GM18909 (cell line): ENCODE data around the gene TEX19.
"Not testable (repeated sequence)": the region's sequence is repeated elsewhere in the genome, so short reads cannot be mapped to it uniquely, and the experiment has no call there.

ENCODE experiments used
- ATAC-seq: cut with Tn5 transposase; IDR thresholded peaks from one replicate; pipeline ENCODE4 v1.9.1; 2021; ENCODE audit warnings: mild to moderate bottlenecking; ENCODE audit not compliant: unreplicated experiment, poor library complexity

TEX19 gene

DNA sequence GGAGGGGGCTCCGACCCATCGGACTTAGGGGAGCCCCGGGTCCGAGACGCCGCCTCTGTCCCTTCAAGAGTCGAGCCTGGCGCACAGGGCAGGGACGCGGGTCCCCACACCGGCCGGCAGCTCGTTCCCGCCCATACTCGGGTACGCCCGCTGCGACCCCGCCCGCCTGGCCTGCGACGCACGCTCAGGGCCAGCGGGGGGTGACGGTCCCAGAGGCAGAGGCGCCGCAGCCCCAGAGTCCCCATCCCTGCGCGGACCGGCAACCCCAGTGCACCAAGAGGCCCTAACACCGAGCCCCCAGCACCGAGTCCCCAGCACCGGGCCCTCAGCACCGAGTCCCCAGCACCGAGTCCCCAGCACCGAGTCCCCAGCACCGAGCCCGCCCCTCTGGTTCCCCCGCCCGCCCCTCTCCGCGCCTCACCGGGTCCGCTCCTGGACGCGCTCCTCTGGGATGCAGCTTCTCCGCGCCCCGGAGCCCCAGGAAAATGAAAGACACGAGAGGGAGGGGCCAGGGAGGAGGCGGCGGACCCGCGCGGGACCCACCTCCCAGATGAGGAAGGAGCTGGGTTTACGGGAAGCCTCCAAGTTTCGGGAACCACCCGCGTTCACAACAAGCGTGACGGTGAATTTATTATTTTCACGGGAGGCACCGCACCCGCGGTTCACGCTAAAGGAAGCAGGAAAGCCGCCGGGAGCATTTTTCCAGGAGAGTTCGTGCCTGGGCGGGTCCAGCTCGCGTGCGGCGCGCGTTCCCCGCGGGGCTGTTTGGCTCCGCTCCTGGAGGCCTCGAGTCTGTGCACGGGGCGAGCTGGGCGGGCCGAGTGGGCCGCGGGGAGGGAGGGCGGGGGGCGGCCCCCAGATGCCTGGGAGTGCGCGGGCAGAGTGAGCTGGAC is 25.5 kb upstream of the TEX19 start, which contains the start of gene SECTM1:
SECTM1 (minus strand) TSS at position 488 of the 893 bp plus-strand sequence. CDS start 6,526 bp downstream, outside the sequence.
- ATAC-seq, result no peak

DNA sequence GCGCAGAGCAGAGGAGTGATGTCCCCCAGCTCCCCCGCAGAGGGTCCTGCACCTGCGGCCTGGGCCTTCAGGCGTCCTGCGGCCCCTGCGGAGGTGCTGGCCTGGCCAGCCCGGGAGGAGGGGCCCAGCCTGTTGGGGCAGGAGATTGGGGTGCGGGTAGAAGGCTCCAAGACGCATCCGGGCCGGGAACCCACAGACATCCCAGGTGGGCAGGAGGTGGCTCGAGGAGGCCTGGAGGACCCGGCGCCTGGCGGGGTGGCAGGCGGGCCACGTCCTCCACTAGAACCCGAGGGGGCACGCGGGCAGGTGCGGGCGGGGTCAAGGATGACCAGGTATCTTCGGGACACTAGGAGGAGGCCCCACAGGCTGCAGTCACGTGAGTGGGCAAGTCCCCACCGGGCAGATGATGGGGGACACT is 24.8 kb upstream of the TEX19 start:
- ATAC-seq, result no peak

DNA sequence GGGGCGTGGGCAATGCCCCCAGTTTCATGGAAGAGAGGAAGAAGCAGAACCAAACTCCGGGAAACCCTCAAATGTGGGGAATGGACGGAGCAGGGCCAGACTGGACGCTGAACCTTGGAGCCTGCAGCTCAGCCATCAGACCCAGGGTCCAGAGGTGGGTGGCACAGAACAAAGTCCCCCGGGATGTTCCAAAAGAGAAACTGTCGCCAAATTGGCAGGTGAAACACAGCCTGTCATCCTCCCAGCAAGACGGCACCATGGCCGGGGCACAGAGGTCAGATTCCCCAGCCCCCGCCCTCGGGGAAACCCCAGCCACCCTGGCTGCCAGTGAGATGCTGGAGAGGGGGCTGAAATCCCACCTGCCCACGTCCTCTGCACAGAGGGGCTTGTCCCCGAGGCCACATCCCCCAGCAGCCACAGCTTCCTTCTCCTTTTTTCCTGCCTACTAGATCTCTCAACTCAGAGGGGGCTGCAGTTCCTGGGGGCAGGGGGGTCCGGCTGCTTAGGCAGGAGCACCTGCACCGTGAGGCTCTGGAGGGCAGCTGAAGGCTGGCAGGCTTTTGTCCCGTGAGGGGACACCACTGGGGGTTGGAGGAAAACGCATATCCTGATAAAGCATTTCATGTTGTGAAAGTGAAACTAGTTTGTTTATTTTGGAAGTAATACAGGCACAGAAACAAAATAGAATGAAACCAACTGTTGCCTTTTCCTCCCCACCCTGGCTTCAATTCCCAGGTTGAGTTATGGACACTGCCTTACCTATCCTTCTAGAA is 24.2 kb upstream of the TEX19 start:
- no peak for ATAC-seq

DNA sequence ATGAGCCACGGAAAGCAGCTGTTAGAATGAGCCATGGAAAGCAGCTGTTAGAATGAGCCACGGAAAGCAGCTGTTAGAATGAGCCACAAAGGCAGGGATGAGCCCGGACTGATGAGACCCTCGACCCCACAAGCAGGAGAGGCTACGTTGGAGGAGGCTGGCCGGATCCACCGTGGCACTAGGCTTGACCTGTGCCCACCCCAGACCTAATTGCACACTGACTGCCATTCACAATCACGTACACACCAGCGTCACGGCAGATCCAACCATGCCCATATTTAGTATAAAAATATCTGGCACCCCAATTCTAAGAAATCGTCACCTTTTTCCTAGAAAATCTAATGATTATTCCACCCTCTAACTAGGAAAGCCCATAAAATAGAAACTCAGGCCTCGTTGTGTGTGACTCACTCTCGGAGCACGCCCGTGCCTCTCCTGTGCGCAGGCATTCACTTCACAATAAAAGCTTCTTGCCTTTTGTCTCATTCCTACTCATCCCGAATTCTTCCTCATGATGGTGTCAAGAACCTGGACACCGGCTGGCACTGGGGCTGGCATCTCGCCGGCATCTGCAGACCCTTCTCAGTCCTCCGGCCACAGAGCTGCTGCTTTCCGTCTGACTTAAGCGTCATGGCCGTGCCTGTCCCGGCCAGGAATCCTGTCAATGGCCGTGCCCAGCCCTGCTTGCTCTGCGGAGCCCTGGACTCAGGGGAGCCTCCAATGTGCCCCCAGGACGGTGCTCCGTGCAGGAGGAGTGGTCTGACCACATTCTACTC is 20.0 kb upstream of the TEX19 start:
- no peak for ATAC-seq

DNA sequence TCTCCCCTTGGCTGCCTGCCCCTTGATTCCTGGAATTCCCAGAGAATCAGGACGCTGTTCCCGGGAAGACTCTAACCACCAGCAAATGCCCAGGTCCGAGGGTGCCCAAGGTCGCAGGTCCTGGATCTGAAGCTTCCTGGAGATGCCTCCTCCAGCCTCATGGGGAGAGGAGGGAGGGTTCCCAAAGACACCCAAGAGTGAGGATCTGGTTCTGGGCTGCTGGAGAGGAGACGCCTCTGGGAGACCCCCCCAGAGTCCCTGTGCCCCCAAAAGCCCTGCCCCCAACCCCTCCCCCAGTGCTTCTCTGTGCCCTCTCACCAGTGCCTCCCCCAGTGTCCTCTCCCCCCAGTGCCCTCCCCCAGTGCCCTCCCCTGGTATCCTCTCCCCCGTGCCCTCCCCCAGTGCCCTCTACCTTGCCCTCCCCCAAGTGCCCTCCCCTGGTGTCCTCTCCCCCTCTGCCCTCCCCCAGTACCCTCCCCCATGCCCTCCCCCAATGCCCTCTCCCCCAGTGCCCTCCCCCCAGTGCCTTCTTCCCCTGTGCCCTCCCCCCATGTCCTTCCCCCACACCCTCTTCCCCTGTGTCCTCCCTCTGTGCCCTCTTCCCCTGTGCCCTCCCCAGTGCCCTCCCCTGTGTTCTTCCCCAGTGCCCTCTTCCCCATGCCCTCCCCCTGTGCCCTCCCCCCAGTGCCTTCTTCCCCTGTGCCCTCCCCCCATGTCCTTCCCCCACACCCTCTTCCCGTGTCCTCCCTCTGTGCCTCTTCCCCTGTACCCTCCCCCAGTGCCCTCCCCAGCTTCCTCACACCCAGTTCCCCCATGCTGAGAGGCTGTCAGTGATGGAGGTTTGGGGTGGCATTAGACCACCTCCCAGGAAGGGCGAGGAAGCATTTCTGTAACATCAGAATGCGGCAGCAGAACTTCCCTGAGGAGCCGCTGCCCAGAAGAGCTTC is 19.1 kb upstream of the TEX19 start:
- no peak for ATAC-seq

DNA sequence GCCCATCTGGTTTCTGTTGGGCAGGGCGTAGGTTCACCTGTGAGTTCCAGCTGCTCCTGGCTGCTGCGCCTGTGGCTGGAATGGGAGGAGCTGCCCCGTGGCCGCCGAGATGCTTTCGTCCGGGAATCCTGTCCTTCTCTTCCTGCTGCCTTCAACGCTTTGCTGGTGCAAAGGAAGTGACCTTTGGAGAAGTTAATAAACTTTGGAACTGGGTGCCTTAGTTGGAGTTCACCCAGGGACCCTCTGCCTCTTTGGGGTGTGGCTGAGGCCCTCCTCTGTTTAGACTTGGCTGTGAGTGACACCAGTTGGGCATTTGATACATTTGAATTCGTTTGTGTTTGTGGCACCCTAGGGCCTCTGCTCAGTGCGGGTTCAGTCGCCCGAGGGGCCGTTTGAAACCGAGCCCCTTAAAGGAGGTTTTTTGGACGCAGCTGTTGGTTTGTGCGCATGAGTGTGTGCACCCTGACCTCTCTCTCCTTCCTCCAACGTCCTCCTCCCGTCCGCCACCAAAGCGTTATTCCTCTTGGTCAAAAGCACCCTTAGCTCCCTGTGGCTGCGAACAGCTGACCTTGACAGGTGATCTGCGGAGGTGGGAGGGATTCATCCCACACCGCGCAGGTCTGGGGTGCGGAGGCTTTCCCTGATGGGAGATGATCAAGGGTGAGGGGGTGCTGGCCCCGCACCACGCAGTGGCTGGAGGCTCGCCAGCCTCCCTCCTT is 16.5 kb upstream of the TEX19 start:
- no peak for ATAC-seq

DNA sequence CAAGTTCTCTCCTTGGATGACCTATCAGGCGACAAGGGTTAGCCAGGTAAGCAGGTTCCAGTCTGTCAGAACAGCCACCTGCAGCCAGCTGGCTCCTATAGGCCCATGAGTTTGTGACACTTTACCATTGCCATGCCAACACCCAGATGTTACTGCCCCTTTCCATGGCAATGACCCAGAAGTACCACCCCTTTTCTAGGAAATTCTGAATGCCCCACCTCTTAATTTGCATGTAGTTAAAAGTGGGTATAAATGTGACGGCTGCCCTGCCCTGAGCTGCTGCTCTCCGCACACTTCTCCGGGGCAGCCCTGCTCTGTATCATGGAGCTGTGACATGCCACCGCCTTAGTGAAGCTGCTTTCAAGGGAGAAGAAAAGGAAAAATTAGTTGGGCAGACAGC is 15.5 kb upstream of the TEX19 start:
- ATAC-seq, result no peak

DNA sequence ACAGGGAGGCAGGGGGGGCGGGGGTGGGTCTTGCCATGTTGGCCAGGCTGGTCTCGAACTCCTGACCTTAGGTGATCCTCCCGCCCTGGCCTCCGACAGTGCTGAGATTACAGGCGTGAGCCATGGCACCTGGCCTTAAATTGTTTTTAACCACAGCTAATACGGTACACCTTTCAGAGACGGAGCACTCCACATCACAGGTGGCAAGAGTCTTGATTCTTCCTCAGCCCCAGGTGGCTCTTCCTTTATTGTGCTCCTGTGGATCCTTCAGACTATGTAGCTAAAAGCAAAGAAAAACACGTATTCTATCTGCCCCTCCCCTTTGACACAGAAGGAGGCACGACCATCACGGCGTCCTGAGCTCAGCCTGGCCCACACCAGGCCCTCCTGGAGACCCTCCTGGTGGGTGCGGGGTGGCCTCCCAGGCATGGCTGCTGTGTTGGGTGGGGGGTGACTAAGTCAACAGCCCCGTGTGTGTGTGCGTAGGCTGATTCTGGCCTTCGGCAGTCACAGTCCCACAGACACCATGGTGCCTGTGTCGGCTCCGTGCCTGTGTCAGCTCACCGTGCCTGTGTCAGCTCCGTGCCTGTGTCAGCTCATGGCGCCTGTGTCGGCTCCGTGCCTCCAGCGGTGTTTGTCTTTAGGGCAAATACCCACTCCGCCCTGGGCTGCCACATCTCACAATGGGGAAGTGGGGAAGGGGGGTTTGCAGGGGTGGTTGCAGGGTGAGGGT is 14.7 kb upstream of the TEX19 start:
- no peak for ATAC-seq

DNA sequence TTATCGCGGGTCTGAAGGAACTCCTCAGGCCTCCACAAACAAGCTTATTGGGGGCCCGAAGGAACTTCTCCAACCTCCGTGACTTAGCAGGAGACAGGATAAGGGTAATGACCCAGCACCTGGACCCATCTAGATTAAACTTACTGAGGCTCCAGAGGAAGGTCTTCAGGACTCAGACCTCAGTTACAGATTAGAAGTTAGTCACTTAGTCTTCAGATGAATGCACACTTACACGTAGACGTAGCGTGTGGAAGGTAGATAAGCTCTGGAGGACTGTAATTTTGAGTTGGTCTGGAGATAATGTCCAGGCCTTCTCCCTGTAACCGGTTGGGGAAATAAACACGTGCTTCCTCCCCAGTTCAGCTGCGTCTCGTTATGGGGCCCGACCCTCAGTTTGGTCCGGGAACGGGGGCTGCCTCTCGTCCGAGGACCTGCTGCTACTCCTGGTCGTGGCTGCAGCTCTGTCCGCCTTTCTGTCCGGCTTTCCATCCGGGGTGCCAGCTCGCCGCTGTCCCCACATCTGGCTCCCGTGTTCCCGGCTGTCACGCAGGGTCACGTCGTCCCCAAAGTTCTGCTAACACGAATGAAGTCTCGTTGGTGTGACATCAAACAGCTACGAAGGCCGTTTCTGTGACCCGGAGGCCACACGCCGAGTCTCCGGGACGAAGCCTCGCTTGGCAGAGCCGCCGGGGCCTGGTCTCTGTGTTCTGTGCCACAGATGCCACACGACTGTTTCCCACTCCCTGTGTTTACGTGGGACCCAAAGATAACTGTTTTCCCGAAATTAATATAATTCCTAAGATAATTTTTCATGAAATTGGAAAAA is 13.7 kb upstream of the TEX19 start:
- no peak for ATAC-seq

DNA sequence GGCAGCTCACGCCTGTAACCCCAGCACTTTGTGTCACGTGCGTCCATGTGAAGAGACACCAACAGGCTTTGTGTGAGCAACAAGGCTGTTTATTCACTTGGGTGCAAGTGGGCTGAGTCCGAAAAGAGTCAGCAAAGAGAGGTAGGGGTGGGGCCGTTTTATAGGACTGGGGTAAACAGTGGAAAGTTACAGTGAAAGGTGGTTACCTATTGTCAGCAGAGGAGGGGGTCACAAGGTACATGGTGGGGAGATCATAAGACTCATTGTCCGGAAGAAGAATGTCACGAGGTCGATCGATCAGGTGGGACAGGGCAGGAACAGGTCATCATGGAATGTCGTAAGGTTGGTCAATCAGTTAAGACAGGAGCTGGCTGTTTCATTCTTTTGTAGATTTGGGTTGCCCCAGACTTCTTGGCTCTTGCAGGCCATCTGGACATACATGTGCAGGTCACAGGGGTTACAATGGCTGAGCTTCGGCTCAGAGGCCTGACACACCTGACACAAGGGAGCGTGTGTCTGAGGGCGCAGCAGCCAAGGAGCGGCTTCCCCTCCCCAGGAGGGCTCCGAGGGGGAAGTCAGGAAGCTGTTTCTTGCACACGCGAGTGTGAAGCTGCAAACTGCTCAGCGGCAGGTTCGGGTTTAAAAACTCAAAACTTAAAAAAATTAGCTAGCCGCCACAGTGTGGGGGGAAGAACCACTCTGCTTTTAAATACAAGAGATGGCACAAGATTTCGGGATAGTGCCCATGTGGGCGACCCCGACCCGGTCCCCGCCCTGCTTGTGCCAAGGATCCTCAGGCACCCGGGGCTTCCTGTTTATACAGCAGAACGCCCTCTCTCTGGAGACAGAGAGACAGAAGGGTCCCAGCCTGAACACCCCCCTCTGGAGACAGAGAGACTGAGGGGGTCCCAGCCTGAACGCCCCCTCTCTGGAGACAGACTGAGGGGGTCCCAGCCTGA is 12.4 kb upstream of the TEX19 start:
- ATAC-seq, result no peak

DNA sequence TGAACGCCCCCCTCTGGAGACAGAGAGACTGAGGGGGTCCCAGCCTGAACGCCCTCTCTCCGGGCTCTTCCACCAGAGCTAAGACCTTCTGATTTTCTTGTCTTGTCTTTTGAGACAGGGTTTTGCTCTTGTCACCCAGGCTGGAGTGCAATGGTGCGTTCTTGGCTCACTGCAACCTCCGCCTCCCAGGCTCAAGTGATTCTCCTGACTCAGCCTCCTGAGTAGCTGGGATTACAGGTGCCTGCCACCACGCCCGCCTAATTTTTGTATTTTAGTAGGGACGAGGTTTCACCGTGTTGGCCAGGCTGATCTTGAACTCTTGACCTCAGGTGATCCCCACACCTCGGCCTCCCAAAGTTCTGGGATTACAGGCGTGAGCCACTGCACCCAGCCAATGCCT is 11.1 kb upstream of the TEX19 start:
- ATAC-seq, result not testable (repeated sequence)

DNA sequence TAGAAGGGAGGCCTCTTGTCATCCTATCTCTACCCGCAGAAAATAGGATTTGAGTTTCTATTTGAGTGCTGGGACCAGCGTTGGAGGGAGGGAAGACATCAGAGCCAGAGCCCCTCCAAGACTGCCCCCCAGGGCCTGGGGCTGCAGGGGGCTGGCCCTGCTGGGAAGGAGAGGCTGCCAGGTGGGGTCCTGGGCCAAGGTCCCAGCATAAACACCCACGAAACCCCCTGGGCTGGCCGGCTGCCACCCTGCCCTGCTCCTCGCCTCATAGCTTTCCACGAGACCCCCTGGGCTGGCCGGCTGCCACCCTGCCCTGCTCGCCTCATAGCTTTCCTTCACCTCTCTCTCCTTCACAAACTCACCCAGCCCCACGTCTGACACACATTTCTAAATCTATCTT is 10.6 kb upstream of the TEX19 start:
- no peak for ATAC-seq

DNA sequence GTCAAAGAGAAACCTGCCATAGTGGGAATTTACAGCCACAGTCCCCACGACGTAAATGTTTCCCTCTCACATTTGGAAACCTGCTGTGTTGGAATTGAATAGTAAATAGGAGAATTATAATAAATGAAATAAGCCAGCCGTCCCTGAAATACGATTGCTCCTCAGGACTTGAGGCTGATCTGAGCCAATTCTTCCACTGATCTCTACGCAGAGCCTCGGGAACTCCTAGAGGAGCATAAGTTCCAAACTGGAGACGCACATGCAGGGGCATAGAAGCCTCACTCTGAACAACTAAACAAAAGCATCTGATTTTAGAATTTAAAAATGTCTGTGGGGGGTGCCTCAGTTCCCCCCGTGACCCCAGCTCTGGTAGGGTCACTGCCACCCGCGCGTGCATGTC is 10.2 kb upstream of the TEX19 start:
- no peak for ATAC-seq

DNA sequence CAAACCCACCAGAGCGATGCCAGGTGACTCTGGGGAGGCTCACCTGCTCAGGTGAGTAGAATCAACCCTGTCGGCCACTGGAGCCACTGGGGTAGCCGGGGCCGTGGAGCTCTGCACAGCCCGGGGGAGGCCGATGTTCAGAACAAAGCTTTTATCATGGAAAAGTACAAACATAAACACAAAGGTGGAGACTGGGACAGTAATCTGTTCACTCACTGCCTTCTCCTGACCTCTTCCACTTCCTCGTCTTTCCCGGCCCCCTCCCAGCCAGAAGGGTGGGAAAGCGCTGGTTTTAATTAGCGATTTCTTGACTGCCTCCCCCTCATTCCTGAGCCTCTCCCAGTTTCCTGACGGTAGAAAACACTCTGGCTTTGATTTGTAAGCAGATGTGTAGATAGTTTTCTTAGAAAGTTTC is 9.8 kb upstream of the TEX19 start:
- ATAC-seq, result no peak

DNA sequence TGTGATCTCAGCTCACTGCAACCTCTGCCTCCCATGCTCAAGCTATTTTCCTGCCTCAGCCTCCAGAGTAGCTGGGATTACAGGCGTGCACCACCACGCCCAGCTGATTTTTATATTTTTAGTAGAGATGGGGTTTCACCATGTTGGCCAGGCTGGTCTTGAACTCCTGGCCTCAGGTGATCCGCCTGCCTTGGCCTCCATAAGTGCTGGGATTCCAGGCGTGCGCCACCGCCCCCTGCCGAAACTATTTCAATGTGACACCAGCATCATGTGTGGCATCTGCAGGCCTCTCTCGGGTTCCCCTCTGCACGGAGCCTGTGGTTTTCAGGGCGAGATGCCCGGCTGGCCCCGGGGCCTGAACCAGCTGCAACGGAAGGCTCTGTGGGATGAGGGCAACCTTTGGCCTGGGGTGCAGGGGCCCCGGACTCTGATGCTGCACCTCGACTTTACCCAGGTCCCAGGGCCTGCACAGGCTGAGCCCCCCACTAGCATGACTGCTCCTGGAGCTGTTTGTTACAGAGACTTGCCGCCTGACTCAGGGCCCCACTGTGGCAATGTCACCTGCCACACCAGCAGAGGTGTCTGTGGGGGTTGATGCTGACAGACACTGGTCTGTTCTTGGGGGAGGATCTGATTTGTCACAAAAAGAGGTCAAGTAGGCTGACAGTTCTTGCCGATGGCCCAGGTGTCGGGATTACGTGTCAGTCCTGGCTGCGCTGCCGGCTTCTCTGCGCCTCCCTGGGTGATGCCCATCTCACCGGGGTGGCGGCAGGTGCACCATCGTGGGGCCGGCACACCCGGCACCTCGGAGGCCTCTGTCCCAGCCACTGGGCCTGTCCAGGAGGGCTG is 8.6 kb upstream of the TEX19 start:
- no peak for ATAC-seq
